GM23248 (cell line): ENCODE results near the gene DKK3. TPM values are rescaled to one million over a fixed set of nuclear protein-coding genes. Genes with fewer than 3 reads are reported as not detected.

Source experiments
- DNase-seq: peaks from one replicate; pipeline ENCODE4 v3.0.0-alpha.2; 2015
- H2AFZ ChIP-seq: fragments of 200-600 bp; sonication (generic); 2 replicates; pipeline ENCODE4 v1.6.1; 2016; ENCODE audit warnings: antibody characterized with exemption
- H3F3A ChIP-seq: fragments of 200-600 bp; sonication (generic); 2 replicates; pipeline ENCODE4 v1.6.1; 2016; ENCODE audit warnings: mild to moderate bottlenecking, antibody characterized with exemption, mixed run types; ENCODE audit not compliant: insufficient read depth
- H3K27ac ChIP-seq: fragments of 200-600 bp; sonication (generic); 2 replicates; pipeline ENCODE4 v1.5.1; 2016; ENCODE audit warnings: mild to moderate bottlenecking
- H3K27me3 ChIP-seq: fragments of 200-600 bp; sonication (generic); replicated peaks from 2 replicates; pipeline ENCODE4 v1.6.1; 2016; ENCODE audit warnings: mild to moderate bottlenecking; ENCODE audit not compliant: insufficient read depth
- H3K36me3 ChIP-seq: fragments of 200-600 bp; sonication (generic); 2 replicates; pipeline ENCODE4 v1.6.1; 2016; ENCODE audit warnings: low read depth, mild to moderate bottlenecking
- H3K4me1 ChIP-seq: fragments of 200-600 bp; sonication (generic); 2 replicates; pipeline ENCODE4 v1.6.1; 2016; ENCODE audit warnings: mild to moderate bottlenecking; ENCODE audit not compliant: insufficient read depth
- H3K4me2 ChIP-seq: fragments of 200-600 bp; sonication (generic); one replicate; pipeline ENCODE4 v1.6.1; 2016; ENCODE audit warnings: mild to moderate bottlenecking; ENCODE audit not compliant: unreplicated experiment
- H3K4me3 ChIP-seq: fragments of 200-600 bp; sonication (generic); 2 replicates; pipeline ENCODE4 v1.5.1; 2016; ENCODE audit warnings: mild to moderate bottlenecking
- H3K79me2 ChIP-seq: fragments of 200-600 bp; sonication (generic); 2 replicates; pipeline ENCODE4 v1.6.1; 2016; ENCODE audit warnings: mild to moderate bottlenecking; ENCODE audit not compliant: insufficient read depth
- H3K9ac ChIP-seq: fragments of 200-600 bp; sonication (generic); 2 replicates; pipeline ENCODE4 v1.6.1; 2016; ENCODE audit warnings: mild to moderate bottlenecking
- H3K9me2 ChIP-seq: fragments of 200-600 bp; sonication (generic); 2 replicates; pipeline ENCODE4 v1.6.1; 2016; ENCODE audit warnings: mixed run types, mild to moderate bottlenecking, moderate library complexity; ENCODE audit not compliant: insufficient read depth
- H3K9me3 ChIP-seq: fragments of 200-600 bp; sonication (generic); one replicate; pipeline ENCODE4 v1.6.1; 2017; ENCODE audit warnings: low read depth
- H4K20me1 ChIP-seq: fragments of 200-600 bp; sonication (generic); 2 replicates; pipeline ENCODE4 v1.6.0; 2016; ENCODE audit not compliant: insufficient read depth
- EZH2 ChIP-seq: fragments of 200-600 bp; sonication (generic); IDR thresholded peaks from 2 replicates; pipeline ENCODE4 v1.6.1; 2018; ENCODE audit warnings: antibody characterized with exemption, mild to moderate bottlenecking; ENCODE audit not compliant: insufficient read depth, poor library complexity, severe bottlenecking
- EZH2phosphoT487 ChIP-seq: fragments of 200-600 bp; sonication (generic); IDR thresholded peaks from 2 replicates; pipeline ENCODE4 v1.6.1; 2018; ENCODE audit warnings: antibody characterized with exemption, moderate library complexity, mild to moderate bottlenecking, low read depth; ENCODE audit not compliant: insufficient read depth
- WGBS, 2 experiments: methylation state at CpG; one replicate each; pipeline ENCODE4 v1.1.6; 2015 to 2017; ENCODE audit warnings: low lambda C conversion rate in 2 of 2, low coverage in 1 of 2; ENCODE audit errors: missing lambda C conversion rate in 2 of 2; 5-methylcytosine and 5-hydroxymethylcytosine counted together
- in situ Hi-C: fragments of 300-500 bp; cut with MboI; formaldehyde crosslinking; loops from 2 replicates; pipeline ENCODE4 v1.15.0; 2020
- polyA plus RNA-seq: library from polyadenylated mRNA; unstranded; fragments of >200 nt; fragmentation: Nextera tagmentation; extraction: Ambion mirVana; gene quantifications from 2 replicates; pipeline ENCODE4 v1.2.1, GENCODE V29; 2016
- total RNA-seq: library from RNA; depleted of rRNA; stranded (reverse); fragments of >200 nt; shearing (Covaris generic); gene quantifications from 2 replicates; pipeline ENCODE4 v1.2.3, GENCODE V29; 2014

Gene DKK3
- total and polyA plus RNA-seq, 2 experiments from 2014 or later: 225 to 237 TPM

DNA sequence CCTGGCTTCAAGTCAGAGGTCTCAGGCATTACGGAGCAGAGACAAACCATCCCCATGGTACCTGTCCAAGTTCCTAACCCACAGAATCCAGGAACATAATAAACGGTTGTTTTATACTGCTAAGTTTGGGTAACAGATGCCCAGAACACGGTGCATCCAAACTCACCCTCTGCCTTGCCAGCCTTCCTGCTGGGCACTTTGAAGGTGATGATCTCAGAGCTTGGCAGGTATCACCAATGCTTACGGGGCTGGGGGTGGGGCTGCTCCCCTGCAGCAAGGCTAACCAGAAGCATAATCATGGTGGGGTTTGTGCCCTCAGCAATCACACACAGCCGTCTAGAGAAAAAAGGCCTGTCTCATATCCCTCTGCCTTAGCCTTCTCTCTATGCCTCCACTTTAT, 27.1 kb downstream of the DKK3 start:
- Histone ChIP-seq H4K20me1 (no peaks in the 10 kb centered on the region), H3K79me2 (no peaks in the 10 kb centered on the region), H3K4me1 (peaks cover 87% of the 10 kb centered on the region), H3K36me3 (no peaks in the 10 kb centered on the region), H3K27me3 (no peaks in the 10 kb centered on the region), H2AFZ (no peak overlapping the region), H3K4me3 (no peak overlapping the region), H3F3A (peaks cover 61% of the 10 kb centered on the region), H3K9me2 (no peaks in the 10 kb centered on the region), H3K4me2 (no peak overlapping the region), H3K9ac (no peak overlapping the region), H3K27ac (no peak overlapping the region), H3K9me3 (no peaks in the 10 kb centered on the region)
- TF ChIP-seq EZH2phosphoT487 (no peak), EZH2 (no peak)
- no peak for DNase-seq
- 70 to 73% methylated on average over 5 of the region's 5 CpGs for WGBS, 2 experiments
- in situ Hi-C loops: no loop called here

GRCh38 chr11:11980841-11981308, 27.6 kb downstream of the DKK3 start:
- Histone ChIP-seq H4K20me1 (no peaks in the 10 kb centered on the region), H2AFZ (no peak overlapping the region), H3K4me2 (no peak overlapping the region), H3K79me2 (no peaks in the 10 kb centered on the region), H3K27ac (no peak overlapping the region), H3K9me3 (no peaks in the 10 kb centered on the region), H3F3A (peaks cover 62% of the 10 kb centered on the region), H3K4me3 (no peak overlapping the region), H3K36me3 (no peaks in the 10 kb centered on the region), H3K4me1 (peaks cover 87% of the 10 kb centered on the region), H3K9me2 (no peaks in the 10 kb centered on the region), H3K27me3 (no peaks in the 10 kb centered on the region), H3K9ac (no peak overlapping the region)
- in situ Hi-C loops: no loop called here
- no peak for TF ChIP-seq EZH2phosphoT487
- TF ChIP-seq EZH2: no peak
- DNase-seq: peak; percentile 40
- 65 to 75% methylated on average over 3 of the region's 3 CpGs for WGBS, 2 experiments

DNA sequence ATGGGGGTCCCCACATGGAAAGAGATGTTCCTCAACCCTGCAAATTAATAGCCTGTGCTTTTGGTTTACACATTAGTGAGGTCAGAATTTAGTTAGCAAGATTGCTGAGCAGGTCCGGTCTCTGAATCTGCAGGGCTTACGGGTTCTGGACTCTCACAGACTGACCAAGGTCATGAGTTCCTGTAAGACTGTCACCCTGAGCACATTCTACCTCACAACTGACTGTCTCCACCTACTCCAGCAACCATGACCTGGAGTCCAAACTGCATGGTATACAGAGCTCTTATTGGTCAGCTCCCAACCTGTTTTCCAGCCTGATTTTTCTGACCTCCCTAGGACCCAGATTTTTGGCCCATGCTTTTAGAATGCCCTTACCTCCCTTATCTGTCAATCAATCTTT, 28.2 kb downstream of the DKK3 start:
- no peak for DNase-seq
- H3K4me1 ChIP-seq: peaks cover 87% of the 10 kb centered on the region
- TF ChIP-seq EZH2phosphoT487: no peak
- H3K36me3 ChIP-seq: no peaks in the 10 kb centered on the region
- no peaks in the 10 kb centered on the region for H3K79me2 ChIP-seq
- WGBS, 2 experiments: 97 to 98% methylated on average over 2 of the region's 2 CpGs
- H3K9me3 ChIP-seq: no peaks in the 10 kb centered on the region
- H3K9me2 ChIP-seq: no peaks in the 10 kb centered on the region
- no peak overlapping the region for H3K4me3 ChIP-seq
- peak overlapping the region; percentile 76 for H3K9ac ChIP-seq
- no peak overlapping the region for H3K4me2 ChIP-seq
- no peaks in the 10 kb centered on the region for H4K20me1 ChIP-seq
- no peaks in the 10 kb centered on the region for H3K27me3 ChIP-seq
- H2AFZ ChIP-seq: peak overlapping the region; percentile 55; the same call in 1 of the 2 replicates
- peak overlapping the region; percentile 93 for H3K27ac ChIP-seq
- in situ Hi-C loops: no loop called here
- H3F3A ChIP-seq: peaks cover 57% of the 10 kb centered on the region

DNA sequence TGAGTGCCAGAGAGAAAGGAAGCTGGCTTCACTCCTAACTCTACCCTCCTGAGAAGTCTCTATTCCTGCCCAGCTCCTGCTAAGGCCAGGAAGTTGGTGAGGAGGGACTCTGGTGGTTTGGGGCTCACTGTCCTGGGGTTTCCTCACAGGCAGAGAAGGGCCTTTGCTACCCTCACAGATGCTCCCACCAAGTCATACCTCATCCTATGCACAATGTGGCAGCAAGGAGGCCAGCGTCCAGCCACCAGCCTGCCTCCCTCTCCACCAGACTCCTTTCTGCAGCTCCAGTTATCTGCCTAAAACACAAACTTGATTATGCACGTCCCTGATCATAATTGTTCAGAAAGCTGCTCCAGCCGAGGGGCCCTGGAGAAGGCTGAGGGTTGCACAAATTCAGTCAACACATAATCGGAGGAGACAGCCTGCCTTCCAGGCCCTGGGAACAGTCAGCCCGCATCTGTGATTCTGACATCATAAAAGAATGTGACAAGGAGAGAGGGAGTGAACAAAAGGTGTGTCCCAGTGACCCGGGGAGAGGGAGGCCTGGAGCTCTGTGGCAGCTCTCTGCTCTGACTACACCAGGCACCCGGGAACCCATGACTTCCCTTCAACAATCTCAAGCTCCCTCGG, 28.8 kb downstream of the DKK3 start:
- Histone ChIP-seq H3K36me3 (no peaks in the 10 kb centered on the region), H2AFZ (peak overlapping the region; percentile 55), H3K4me3 (no peak overlapping the region), H3F3A (peaks cover 51% of the 10 kb centered on the region), H3K9me2 (no peaks in the 10 kb centered on the region), H3K79me2 (no peaks in the 10 kb centered on the region), H3K4me2 (peak overlapping the region; percentile 44), H3K27ac (peak overlapping the region; percentile 93), H3K9me3 (no peaks in the 10 kb centered on the region), H3K27me3 (no peaks in the 10 kb centered on the region), H3K4me1 (peaks cover 85% of the 10 kb centered on the region), H4K20me1 (no peaks in the 10 kb centered on the region), H3K9ac (peak overlapping the region; percentile 76)
- TF ChIP-seq EZH2phosphoT487 (no peak), EZH2 (no peak)
- in situ Hi-C loops: no loop called here
- DNase-seq: peak; percentile 88
- WGBS, 2 experiments: 21 to 23% methylated on average over 8 of the region's 8 CpGs
